Fibroblast of peridontal ligament (primary cell): Measurements from ENCODE around the gene PDE4B.
"Not testable (repeated sequence)": the region's sequence is repeated elsewhere in the genome, so short reads cannot be mapped to it uniquely, and the experiment has no call there.

ENCODE experiments used
- DNase-seq: peaks from one replicate; pipeline ENCODE4 v3.0.0-alpha.2; 2010; ENCODE audit errors: extremely low read depth

PDE4B gene

GRCh38 chr1:66388913-66389312 is 596.2 kb downstream of the PDE4B start:
- DNase-seq = no peak

- DNase-seq = no peak
These were observed 601.0 kb downstream of the PDE4B start for GRCh38 chr1:66393586-66394287.

- DNase-seq = no peak
These were observed 601.9 kb downstream of the PDE4B start for GRCh38 chr1:66394603-66395002.

DNA sequence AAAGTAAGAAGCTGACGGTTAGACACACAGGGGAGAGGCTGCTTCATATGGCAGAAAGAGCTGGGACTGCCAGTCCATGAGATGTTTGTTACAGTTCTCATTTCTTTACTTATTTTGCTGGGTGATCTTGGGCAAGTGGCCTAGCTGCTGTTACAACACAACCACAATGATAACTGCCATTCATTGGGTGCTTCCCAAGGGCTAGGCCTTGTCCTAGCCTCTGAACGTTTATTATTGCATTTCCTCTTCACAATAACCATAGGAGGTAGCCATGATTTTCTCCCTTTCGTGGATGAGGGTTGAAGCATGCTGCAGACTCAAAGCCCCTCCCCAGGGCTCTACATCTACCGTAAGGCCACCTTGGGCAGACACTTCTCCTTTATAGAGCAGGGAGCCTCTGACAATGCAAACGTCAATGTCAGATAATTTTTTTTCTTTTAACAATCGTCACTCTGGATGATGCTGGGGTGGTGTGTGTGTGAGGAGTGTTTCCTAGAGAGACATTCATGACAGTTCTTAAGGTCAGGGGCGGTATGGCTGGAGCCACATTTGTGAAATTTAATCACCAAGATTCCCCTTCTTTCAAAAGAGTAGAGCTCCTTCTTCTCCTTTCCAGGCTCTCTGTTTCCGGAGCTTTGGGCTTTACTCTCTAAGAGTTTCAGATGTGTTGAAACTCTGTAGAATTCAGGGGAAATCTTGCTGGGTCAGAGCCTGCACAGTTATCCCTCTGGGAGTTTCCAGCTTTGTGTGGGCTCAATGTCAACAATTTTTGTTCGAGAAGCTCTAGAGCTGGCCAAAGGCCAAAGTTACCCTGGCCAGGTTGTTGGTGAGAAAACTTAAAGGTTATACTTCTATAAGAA is 602.7 kb downstream of the PDE4B start:
- peak; percentile 53 for DNase-seq

DNA sequence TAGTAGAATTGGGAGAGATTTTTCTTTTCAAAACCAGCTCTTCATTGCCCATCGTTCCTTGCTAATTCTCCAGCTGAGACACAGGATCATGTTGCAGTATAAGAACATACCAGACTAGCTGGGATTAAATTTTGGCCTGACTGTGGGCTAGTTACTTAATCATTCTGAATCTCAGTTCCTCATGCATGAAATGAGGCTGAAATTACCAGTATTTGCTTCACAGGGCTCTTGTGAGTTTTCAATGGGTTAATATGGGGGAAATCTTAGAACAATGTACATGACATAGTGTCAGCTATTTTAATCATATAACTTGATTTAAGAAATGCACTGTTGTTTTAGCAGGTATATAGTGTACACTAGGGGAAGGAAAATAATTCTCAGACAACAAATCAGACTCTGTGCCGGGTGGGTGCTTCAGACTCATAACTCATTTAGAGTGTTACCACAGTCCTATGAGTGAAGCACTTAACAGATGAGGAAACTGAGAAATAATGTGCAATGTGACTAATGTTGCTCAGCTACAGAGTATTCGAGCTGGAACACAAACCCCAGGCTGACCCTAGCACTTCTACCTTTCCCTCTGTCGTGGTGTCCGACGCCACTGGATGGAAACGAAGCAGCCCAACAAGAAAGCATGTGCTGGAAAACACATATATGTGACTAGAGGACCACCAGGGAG is 603.7 kb downstream of the PDE4B start:
- peak; percentile 60 for DNase-seq

- no peak for DNase-seq
These were observed 604.5 kb downstream of the PDE4B start for GRCh38 chr1:66397192-66397591.

- DNase-seq = no peak
These were observed 607.3 kb downstream of the PDE4B start for GRCh38 chr1:66399888-66400529.

DNA sequence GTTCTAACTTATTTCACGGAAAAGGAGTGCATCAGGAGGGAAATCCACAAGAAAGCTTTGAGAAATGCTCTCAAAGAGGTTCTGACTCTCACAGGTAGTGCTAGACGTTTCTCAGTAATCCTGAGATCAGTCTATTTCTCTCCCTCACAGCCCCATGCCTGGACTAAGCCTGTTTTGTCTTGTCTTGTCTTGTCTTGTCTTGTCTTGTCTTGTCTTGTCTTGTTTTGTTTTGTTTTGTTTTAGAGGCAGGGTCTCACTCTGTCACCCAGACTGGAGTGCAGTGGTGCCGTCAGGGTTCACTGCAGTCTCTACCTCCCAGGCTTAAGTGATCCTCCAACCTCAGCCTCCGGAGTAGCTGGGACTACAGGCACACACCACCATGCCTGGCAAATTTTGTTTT is 608.0 kb downstream of the PDE4B start:
- DNase-seq = no peak

- DNase-seq = no peak
These were observed 608.5 kb downstream of the PDE4B start for GRCh38 chr1:66401244-66401643.

- peak; percentile 73 for DNase-seq
These were observed 609.5 kb downstream of the PDE4B start for GRCh38 chr1:66402194-66402593.

- DNase-seq = peak; percentile 67
These were observed 610.5 kb downstream of the PDE4B start for GRCh38 chr1:66403007-66403731.

- DNase-seq = no peak
These were observed 612.4 kb downstream of the PDE4B start for GRCh38 chr1:66405061-66405460.

DNA sequence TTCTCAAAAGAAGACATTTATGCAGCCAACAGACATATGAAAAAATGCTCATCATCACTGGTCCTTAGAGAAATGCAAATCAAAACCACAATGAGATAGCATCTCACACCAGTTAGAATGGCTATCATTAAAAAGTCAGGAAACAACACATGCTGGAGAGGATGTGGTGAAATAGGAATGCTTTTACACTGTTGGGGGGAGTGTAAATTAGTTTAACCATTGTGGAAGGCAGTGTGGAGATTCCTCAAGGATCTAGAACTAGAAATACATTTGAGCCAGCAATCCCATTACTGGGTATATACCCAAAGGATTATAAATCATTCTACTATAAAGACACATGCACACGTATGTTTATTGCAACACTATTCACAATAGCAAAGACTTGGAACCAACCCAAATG is 618.8 kb downstream of the PDE4B start:
- not testable (repeated sequence) for DNase-seq

DNA sequence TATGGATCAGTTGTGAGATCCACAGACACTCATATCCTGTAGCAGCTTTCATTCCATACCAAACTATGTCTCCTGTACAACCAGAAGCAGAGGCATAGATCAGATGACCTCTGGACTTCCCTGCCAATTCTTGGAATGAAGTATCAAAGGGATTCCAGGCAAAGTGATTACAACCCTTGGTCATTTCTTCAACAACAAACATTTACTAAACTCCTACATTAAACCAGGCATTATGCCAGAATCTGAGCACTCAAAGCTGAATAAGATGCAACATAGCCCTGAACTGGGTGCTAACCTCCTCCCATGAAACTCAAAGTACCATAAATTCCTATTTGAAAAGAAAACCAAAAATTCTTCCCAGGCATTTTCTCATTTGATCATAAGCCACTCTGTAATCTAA is 620.0 kb downstream of the PDE4B start:
- DNase-seq = peak; percentile 71

DNA sequence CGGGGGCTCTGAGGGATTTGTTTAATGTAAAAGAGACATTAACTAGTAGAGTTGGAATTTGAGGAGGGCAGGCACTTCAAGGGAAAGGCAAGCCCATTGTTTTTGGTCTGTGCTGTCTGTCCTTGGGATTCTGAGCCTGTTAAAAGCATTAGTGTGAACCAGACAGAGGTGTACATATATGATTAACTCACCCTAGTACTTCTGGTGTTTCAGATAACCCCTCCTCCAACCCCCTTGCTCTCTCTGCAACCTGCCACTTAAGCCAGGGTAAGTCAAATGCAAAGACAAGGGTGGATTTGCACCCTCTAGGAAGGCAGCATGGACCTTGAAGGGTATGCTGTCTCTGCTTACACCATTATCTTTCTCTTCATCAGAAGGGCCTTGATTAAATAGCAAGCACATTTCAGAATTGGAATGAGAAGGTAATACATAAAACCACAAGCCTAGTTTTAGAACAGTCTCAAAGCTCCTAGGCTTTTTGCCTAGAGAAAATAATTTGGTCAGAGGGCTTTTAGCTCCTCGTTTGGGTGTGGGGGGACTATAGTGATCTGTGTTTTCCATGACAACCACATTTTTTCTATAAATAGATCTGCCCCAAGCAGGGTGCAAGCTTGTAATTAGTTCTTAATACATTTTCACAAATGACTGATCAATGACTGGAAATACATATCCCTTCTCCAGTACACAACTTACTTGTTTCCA is 620.6 kb downstream of the PDE4B start:
- no peak for DNase-seq

DNA sequence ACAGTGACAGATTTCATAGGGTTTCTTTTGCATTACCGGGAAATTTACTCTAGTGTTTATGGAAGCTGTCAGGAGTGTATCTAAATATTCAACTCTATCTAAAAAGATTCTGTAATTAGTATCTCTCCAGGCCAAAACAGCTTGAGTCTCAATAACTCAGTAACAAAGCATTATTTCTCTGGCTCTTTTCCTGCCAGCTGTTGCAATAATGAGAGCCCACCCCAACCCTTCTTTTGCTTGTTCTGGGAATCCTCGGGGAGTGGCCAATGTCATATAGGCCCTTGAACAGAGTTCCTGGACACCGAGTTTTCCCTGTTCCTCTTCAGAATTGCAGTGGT is 621.1 kb downstream of the PDE4B start:
- no peak for DNase-seq

- no peak for DNase-seq
These were observed 622.6 kb downstream of the PDE4B start for GRCh38 chr1:66415281-66415680.

- no peak for DNase-seq
These were observed 623.2 kb downstream of the PDE4B start for GRCh38 chr1:66415866-66416265.

- peak; percentile 52 for DNase-seq
These were observed 623.6 kb downstream of the PDE4B start for GRCh38 chr1:66416295-66416694.

GRCh38 chr1:66418021-66418420 is 625.3 kb downstream of the PDE4B start:
- no peak for DNase-seq

- DNase-seq = not testable (repeated sequence)
These were observed 627.5 kb downstream of the PDE4B start for GRCh38 chr1:66420171-66420570.
